ENCODE results near the gene PDCD6IP.

PDCD6IP gene

GRCh38 chr3:33889394-33890039 is 91.1 kb downstream of the PDCD6IP start:
- no peak for DNase-seq (ENCODE audit: low read depth in 3 of 3)

GRCh38 chr3:33892655-33893054 is 94.2 kb downstream of the PDCD6IP start:
- DNase-seq (ENCODE audit: low read depth in 3 of 3), result no peak

- no peak for DNase-seq (ENCODE audit: low read depth in 3 of 3)
Measured at GRCh38 chr3:33895658-33896057, 97.2 kb downstream of the PDCD6IP start.

- DNase-seq (ENCODE audit: low read depth in 3 of 3), result no peak
Measured at GRCh38 chr3:33897306-33897705, 98.9 kb downstream of the PDCD6IP start.

- no peak for DNase-seq (ENCODE audit: low read depth in 3 of 3)
Measured at GRCh38 chr3:33898901-33899300, 100.5 kb downstream of the PDCD6IP start.

- no peak for DNase-seq (ENCODE audit: low read depth in 3 of 3)
Measured at GRCh38 chr3:33900440-33900808, 102.0 kb downstream of the PDCD6IP start.

- DNase-seq (ENCODE audit: low read depth in 3 of 3), result no peak
Measured at GRCh38 chr3:33900809-33901505, 102.5 kb downstream of the PDCD6IP start.

- no peak for DNase-seq (ENCODE audit: low read depth in 3 of 3)
Measured at GRCh38 chr3:33901862-33902563, 103.6 kb downstream of the PDCD6IP start.

- no peak for DNase-seq (ENCODE audit: low read depth in 3 of 3)
Measured at GRCh38 chr3:33904730-33905129, 106.3 kb downstream of the PDCD6IP start.

- DNase-seq (ENCODE audit: low read depth in 3 of 3), result no peak
Measured at GRCh38 chr3:33908250-33908851, 109.9 kb downstream of the PDCD6IP start.

- no peak for DNase-seq (ENCODE audit: low read depth in 3 of 3)
Measured at GRCh38 chr3:33909547-33909946, 111.1 kb downstream of the PDCD6IP start.

- no peak for DNase-seq (ENCODE audit: low read depth in 3 of 3)
Measured at GRCh38 chr3:33910031-33910430, 111.6 kb downstream of the PDCD6IP start.

- DNase-seq (ENCODE audit: low read depth in 3 of 3), result no peak
Measured at GRCh38 chr3:33911525-33912322, 113.3 kb downstream of the PDCD6IP start.

GRCh38 chr3:33914212-33914611 is 115.8 kb downstream of the PDCD6IP start:
- no peak for DNase-seq (ENCODE audit: low read depth in 3 of 3)

GRCh38 chr3:33914731-33915379 is 116.4 kb downstream of the PDCD6IP start:
- no peak for DNase-seq (ENCODE audit: low read depth in 3 of 3)

GRCh38 chr3:33915796-33916546 is 117.5 kb downstream of the PDCD6IP start:
- no peak for DNase-seq (ENCODE audit: low read depth in 3 of 3)

GRCh38 chr3:33918126-33918756 is 119.8 kb downstream of the PDCD6IP start:
- DNase-seq (ENCODE audit: low read depth in 3 of 3), result no peak
